ENCODE measurements around the gene CRIP1.

DNA sequence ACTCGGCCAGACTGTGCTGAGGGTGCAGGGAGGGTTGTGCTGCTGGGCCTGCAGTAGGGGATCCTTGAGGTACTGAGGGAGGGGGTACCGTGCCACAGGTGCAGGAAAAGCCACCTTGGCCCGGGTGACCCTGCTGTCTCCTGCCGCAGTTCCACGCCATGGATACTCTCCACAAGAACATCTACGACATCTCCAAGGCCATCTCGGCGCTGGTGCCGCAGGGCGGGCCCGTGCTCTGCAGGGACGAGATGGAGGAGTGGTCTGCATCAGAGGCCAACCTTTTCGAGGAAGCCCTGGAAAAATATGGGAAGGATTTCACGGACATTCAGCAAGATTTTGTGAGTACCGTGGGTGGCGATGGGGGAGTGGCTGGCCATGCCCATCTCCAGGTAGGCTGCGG is 26.1 kb upstream of the CRIP1 start:
- TF ChIP-seq, protein P1, sequence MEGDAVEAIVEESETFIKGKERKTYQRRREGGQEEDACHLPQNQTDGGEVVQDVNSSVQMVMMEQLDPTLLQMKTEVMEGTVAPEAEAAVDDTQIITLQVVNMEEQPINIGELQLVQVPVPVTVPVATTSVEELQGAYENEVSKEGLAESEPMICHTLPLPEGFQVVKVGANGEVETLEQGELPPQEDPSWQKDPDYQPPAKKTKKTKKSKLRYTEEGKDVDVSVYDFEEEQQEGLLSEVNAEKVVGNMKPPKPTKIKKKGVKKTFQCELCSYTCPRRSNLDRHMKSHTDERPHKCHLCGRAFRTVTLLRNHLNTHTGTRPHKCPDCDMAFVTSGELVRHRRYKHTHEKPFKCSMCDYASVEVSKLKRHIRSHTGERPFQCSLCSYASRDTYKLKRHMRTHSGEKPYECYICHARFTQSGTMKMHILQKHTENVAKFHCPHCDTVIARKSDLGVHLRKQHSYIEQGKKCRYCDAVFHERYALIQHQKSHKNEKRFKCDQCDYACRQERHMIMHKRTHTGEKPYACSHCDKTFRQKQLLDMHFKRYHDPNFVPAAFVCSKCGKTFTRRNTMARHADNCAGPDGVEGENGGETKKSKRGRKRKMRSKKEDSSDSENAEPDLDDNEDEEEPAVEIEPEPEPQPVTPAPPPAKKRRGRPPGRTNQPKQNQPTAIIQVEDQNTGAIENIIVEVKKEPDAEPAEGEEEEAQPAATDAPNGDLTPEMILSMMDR (IDR thresholded peaks at IDR 0.05; ENCODE audit: poor library complexity): no peak
- TF ChIP-seq EZH2 (IDR thresholded peaks at IDR 0.05; ENCODE audit: borderline replicate concordance): no peak
- TF ChIP-seq EZH2phosphoT487 (IDR thresholded peaks at IDR 0.05; ENCODE audit: low read depth, severe bottlenecking, unreplicated experiment): no peak
